ENCODE measurements around the gene AHNAK2.

DNA sequence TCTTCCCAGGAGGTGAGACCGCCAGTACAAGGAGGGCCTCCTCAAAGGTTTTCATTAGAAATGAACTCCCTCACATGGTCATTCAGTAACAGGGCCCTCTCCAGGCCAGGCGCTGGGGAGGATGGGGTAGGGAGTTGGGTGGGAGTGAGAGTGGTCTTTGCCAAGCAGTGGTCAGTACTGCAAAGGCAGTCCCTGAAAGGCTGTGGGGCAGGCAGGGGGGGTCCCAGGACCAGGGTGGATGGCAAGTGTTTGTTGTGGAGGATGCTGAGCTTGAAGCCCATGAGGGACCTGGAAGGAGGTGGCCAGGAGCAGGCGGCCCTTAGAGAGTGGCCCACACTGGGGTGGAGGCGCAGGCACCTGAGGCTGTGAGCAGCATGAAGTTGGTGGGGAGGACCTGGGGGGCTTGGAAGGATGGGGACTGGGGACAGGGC, 87.0 kb downstream of the AHNAK2 start:
- TF ChIP-seq, protein P1, sequence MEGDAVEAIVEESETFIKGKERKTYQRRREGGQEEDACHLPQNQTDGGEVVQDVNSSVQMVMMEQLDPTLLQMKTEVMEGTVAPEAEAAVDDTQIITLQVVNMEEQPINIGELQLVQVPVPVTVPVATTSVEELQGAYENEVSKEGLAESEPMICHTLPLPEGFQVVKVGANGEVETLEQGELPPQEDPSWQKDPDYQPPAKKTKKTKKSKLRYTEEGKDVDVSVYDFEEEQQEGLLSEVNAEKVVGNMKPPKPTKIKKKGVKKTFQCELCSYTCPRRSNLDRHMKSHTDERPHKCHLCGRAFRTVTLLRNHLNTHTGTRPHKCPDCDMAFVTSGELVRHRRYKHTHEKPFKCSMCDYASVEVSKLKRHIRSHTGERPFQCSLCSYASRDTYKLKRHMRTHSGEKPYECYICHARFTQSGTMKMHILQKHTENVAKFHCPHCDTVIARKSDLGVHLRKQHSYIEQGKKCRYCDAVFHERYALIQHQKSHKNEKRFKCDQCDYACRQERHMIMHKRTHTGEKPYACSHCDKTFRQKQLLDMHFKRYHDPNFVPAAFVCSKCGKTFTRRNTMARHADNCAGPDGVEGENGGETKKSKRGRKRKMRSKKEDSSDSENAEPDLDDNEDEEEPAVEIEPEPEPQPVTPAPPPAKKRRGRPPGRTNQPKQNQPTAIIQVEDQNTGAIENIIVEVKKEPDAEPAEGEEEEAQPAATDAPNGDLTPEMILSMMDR (IDR thresholded peaks at IDR 0.05; ENCODE audit: poor library complexity) = no peak
- no peak for TF ChIP-seq EZH2 (IDR thresholded peaks at IDR 0.05; ENCODE audit: borderline replicate concordance)

Measured in hepatocyte (in vitro differentiated cells).